HEK293T (cell line): Measurements from ENCODE around the gene SCN4B.

Experiments
- CTCF ChIA-PET: fragments of 350-600 bp; formaldehyde crosslinking; extraction: SDS; loops from one replicate; lab custom pipeline; 2021; ENCODE audit warnings: antibody characterized with exemption, inconsistent platforms; lab: Yijun Ruan, JAX
- POLR2A ChIA-PET: fragments of 350-600 bp; formaldehyde crosslinking; extraction: SDS; loops from one replicate; lab custom pipeline; 2020; ENCODE audit warnings: antibody characterized with exemption, inconsistent platforms; lab: Yijun Ruan, JAX
- DNase-seq: peaks from one replicate; pipeline ENCODE4 v3.0.0; 2012; ENCODE audit warnings: mixed read lengths; ENCODE audit errors: extremely low spot score
- ARNT ChIP-seq: fragments of 450-650 bp; IDR thresholded peaks from 2 replicates; pipeline ENCODE4 v1.6.1; 2017; ENCODE audit warnings: mild to moderate bottlenecking
- BHLHE40 ChIP-seq: fragments of 450-650 bp; IDR thresholded peaks from 2 replicates; pipeline ENCODE4 v1.6.1; 2016; ENCODE audit warnings: mild to moderate bottlenecking, moderate library complexity, borderline replicate concordance
- CTBP1 ChIP-seq: fragments of 450-650 bp; IDR thresholded peaks from 2 replicates; pipeline ENCODE4 v1.6.1; 2016; ENCODE audit warnings: borderline replicate concordance
- ELF4 ChIP-seq: fragments of 450-650 bp; IDR thresholded peaks from 2 replicates; pipeline ENCODE4 v1.6.1; 2017; ENCODE audit warnings: antibody characterized with exemption
- FOXA1 ChIP-seq: fragments of 450-650 bp; IDR thresholded peaks from 2 replicates; pipeline ENCODE4 v1.6.1; 2016; ENCODE audit warnings: mild to moderate bottlenecking
- FOXK2 ChIP-seq: fragments of 450-650 bp; IDR thresholded peaks from 2 replicates; pipeline ENCODE4 v1.6.1; 2016; ENCODE audit warnings: mild to moderate bottlenecking
- FOXM1 ChIP-seq: fragments of 450-650 bp; IDR thresholded peaks from 2 replicates; pipeline ENCODE4 v1.6.1; 2017; ENCODE audit warnings: mild to moderate bottlenecking, borderline replicate concordance
- HDGF ChIP-seq: fragments of 450-650 bp; IDR thresholded peaks from 2 replicates; pipeline ENCODE4 v1.6.1; 2017; ENCODE audit warnings: antibody characterized with exemption, borderline replicate concordance
- L3MBTL2 ChIP-seq: fragments of 450-650 bp; conservative IDR thresholded peaks from 2 replicates; pipeline ENCODE4 v1.6.1; 2016; ENCODE audit warnings: mild to moderate bottlenecking
- LEF1 ChIP-seq: fragments of 450-650 bp; IDR thresholded peaks from 2 replicates; pipeline ENCODE4 v1.6.1; 2017; ENCODE audit warnings: mild to moderate bottlenecking, borderline replicate concordance
- NFRKB ChIP-seq: fragments of 450-650 bp; IDR thresholded peaks from 2 replicates; pipeline ENCODE4 v1.6.1; 2016; ENCODE audit warnings: mild to moderate bottlenecking, moderate library complexity
- SP1 ChIP-seq: fragments of 450-650 bp; IDR thresholded peaks from 2 replicates; pipeline ENCODE4 v1.6.1; 2017
- SUZ12 ChIP-seq: fragments of 450-650 bp; IDR thresholded peaks from 2 replicates; pipeline ENCODE4 v1.6.1; 2016; ENCODE audit warnings: mild to moderate bottlenecking
- TARDBP ChIP-seq: fragments of 450-650 bp; IDR thresholded peaks from 2 replicates; pipeline ENCODE4 v1.6.1; 2016
- ZNF384 ChIP-seq: fragments of 450-650 bp; IDR thresholded peaks from 2 replicates; pipeline ENCODE4 v1.6.1; 2016
- TF ChIP-seq, protein P1 (sequence below): fragments of 450-650 bp; IDR thresholded peaks from 2 replicates; pipeline ENCODE4 v1.6.1; 2016

The SCN4B gene

DNA sequence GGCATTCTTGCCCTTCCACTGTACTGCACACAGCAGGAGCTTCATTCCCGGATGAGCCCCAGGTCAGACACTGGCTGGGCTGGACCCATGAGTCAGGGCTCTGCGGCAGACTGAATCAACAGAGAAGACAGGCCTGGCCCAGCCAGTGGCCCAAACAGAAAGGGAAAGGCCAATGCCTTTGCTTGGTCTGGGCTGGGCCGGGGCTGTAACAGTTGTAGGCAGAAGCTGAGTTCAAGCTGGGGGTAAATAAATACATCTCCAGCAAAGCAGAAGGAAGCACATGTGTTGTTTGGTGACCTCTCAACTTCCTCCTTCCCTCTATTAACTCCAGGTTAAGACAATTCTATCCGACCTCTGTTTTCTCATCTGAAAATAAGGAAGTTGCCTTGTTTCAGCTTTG, 64.1 kb downstream of the SCN4B start:
- TF ChIP-seq ZNF384, result no peak
- no peak for TF ChIP-seq FOXK2
- no peak for TF ChIP-seq ARNT
- TF ChIP-seq, protein P1, sequence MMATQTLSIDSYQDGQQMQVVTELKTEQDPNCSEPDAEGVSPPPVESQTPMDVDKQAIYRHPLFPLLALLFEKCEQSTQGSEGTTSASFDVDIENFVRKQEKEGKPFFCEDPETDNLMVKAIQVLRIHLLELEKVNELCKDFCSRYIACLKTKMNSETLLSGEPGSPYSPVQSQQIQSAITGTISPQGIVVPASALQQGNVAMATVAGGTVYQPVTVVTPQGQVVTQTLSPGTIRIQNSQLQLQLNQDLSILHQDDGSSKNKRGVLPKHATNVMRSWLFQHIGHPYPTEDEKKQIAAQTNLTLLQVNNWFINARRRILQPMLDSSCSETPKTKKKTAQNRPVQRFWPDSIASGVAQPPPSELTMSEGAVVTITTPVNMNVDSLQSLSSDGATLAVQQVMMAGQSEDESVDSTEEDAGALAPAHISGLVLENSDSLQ, result no peak
- no peak for TF ChIP-seq TARDBP
- no peak for TF ChIP-seq L3MBTL2
- TF ChIP-seq HDGF, result no peak
- TF ChIP-seq BHLHE40, result no peak
- TF ChIP-seq NFRKB, result no peak
- TF ChIP-seq ELF4, result no peak
- no peak for TF ChIP-seq FOXM1
- no peak for TF ChIP-seq FOXA1
- no peak for TF ChIP-seq SP1
- no peak for TF ChIP-seq CTBP1
- TF ChIP-seq LEF1, result no peak
- POLR2A ChIA-PET, result no interaction called here
- CTCF ChIA-PET, result no interaction called here
- DNase-seq, result no peak

DNA sequence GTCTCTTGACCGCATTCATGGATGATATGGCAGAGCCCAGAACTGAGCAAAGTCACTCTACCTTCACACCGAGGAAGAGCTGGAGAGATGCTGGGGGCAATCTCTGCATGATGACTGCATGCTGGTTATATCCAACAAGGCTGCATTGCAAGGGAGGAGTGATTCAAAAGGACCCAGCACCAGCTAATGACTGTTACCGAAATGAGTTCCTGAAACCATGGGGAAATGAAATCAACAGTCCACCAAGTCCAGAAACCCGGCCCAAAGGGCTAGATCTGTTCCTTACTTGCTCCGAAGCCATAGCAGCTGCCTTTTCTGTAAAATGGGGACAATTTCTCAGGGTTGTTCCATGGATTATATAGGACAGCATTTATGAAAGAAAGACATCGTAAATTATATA, 64.7 kb downstream of the SCN4B start:
- no peak for DNase-seq
- CTCF ChIA-PET, result no interaction called here
- POLR2A ChIA-PET, result no interaction called here
- TF ChIP-seq NFRKB (no peak), SP1 (no peak), BHLHE40 (no peak), CTBP1 (no peak), HDGF (no peak), TARDBP (no peak), SUZ12 (no peak)

DNA sequence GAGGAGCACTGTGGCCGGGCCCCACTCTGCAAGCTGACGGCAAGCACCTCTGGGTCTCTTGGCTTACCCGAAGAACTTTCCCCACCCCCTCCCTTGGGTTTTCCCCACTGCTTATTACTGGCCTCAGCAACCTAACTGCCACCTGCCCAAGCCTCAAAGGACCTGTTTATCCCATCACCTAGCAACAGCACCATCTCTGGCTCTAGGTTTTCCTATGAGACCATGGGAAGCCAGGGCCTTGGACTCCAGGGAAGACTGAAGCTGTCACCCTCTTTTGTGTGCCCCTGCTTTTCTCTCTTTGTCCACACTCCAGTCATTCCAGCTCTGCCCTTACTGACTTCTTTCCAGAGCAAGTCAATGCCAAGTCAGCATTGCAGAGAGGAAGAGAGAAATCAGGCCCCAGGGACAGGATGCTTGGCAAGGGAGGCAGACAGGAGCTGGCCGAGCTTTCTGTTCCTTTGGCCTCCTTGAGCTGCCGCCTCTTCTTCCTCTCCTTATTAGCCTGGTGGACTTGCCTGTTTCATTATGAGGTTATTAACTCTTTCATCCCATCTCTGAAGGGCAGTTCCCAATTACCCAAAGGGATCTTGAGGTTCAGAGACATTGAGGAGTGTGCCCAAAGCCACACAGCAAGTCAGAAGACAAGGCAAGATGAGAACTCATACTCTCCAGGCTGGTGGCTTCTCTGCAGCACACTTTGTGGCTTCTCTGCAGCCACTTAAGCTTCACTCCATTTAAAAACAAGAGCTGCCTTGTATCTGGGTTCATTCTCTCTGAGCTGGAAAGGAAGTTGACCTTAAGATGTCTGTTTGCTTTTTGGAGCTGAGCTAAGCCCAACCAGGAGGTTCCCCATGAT, 65.5 kb downstream of the SCN4B start, which contains the start of gene SMIM35:
Gene SMIM35 (minus strand): TSS at position 51 of the 856 bp plus-strand sequence. CDS start 206 bp downstream, outside the sequence.
- TF ChIP-seq FOXA1 (no peak), NFRKB (no peak), FOXK2 (no peak), ARNT (no peak), SP1 (no peak), LEF1 (no peak), BHLHE40 (no peak), L3MBTL2 (no peak), SUZ12 (no peak), HDGF (no peak), TARDBP (no peak), ELF4 (no peak), FOXM1 (no peak), CTBP1 (no peak), ZNF384 (no peak)
- TF ChIP-seq, protein P1, result no peak
- no peak for DNase-seq
- POLR2A ChIA-PET, result no interaction called here
- CTCF ChIA-PET, result no interaction called here

DNA sequence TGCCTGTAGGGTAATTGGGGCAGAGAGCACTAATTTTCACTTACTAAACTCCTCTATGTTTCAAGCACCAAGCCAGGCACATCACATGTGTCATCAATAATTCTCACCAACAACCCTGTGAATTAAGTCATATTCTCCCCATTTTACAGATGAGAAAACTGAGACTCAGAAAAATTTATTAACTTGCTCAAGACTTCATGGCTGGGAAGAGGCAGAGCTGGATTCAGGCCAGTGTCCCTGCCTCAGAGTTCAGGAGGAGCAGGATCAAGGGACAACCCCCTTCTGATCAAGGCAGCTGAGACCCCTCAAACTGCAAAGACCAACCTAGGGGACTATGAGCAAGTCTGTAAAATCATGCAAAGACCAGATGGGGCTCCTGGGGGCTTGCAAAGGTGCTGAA, 68.0 kb downstream of the SCN4B start:
- ChIA-PET CTCF (no interaction called here), POLR2A (no interaction called here)
- TF ChIP-seq FOXA1, result no peak
- no peak for TF ChIP-seq L3MBTL2
- TF ChIP-seq ARNT, result no peak
- no peak for TF ChIP-seq FOXK2
- TF ChIP-seq SUZ12, result no peak
- TF ChIP-seq TARDBP, result no peak
- TF ChIP-seq FOXM1, result no peak
- TF ChIP-seq LEF1, result no peak
- no peak for TF ChIP-seq CTBP1
- TF ChIP-seq ZNF384, result no peak
- no peak for TF ChIP-seq ELF4
- TF ChIP-seq, protein P1, result no peak
- no peak for TF ChIP-seq NFRKB
- TF ChIP-seq BHLHE40, result no peak
- TF ChIP-seq HDGF, result no peak
- TF ChIP-seq SP1, result no peak
- DNase-seq, result no peak

DNA sequence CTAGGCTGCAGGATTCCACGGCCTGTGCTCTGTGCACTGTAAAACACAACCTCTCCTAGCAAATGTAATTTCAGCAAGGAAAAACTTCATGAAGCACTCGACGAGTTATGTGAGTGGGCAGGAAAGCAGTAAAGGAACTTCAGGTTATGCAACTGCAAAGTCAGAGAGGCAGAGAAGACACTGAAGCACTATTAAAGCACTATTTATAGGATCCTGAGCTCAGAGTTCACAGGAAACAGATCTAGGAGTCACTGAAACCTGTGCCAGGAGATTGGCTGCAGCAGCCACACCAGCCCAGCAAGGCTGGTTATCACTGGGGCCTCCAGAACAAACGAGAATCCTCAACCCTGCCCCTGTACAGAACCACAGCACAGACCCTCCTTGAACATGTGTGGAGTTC, 68.4 kb downstream of the SCN4B start:
- DNase-seq, result no peak
- ChIA-PET POLR2A (no interaction called here), CTCF (no interaction called here)
- no peak for TF ChIP-seq LEF1
- no peak for TF ChIP-seq FOXM1
- TF ChIP-seq TARDBP, result no peak
